Mesendoderm (in vitro differentiated cells): ENCODE results near the gene LATS2.
A peak's percentile ranks its signal among the peaks of the same experiment; 100 is the strongest.

Experiments used
- DNase-seq: peaks from one replicate; pipeline ENCODE4 v3.0.0; 2013
- H2AK5ac ChIP-seq: 2 replicates; pipeline ENCODE4 v1.6.1; 2013; ENCODE audit warnings: low read length, inconsistent platforms
- H2BK120ac ChIP-seq: 2 replicates; pipeline ENCODE4 v1.6.1; 2013; ENCODE audit warnings: low read depth, mild to moderate bottlenecking, low read length, moderate library complexity, mixed read lengths
- H2BK15ac ChIP-seq: replicated peaks from 2 replicates; pipeline ENCODE4 v1.6.1; 2013; ENCODE audit warnings: low read depth, mild to moderate bottlenecking, moderate library complexity
- H2BK5ac ChIP-seq: 2 replicates; pipeline ENCODE4 v1.6.1; 2013; ENCODE audit warnings: low read length, inconsistent platforms
- H3K18ac ChIP-seq: 2 replicates; pipeline ENCODE4 v1.6.1; 2013; ENCODE audit warnings: mild to moderate bottlenecking, low read length, mixed read lengths
- H3K23ac ChIP-seq: one replicate; pipeline ENCODE4 v1.6.1; 2013; ENCODE audit warnings: low read length
- H3K27ac ChIP-seq: 2 replicates; pipeline ENCODE4 v1.5.1; 2013; ENCODE audit warnings: low read depth, mild to moderate bottlenecking, inconsistent platforms, low read length, moderate library complexity
- H3K27me3 ChIP-seq: 2 replicates; pipeline ENCODE4 v1.6.1; 2013; ENCODE audit warnings: low read length, control low read depth, mild to moderate bottlenecking, inconsistent platforms; ENCODE audit not compliant: insufficient read depth, poor library complexity
- H3K36me3 ChIP-seq: 2 replicates; pipeline ENCODE4 v1.6.1; 2013; ENCODE audit warnings: low read length, inconsistent platforms; ENCODE audit not compliant: control insufficient read depth, insufficient read depth
- H3K4ac ChIP-seq: one replicate; pipeline ENCODE4 v1.6.1; 2013; ENCODE audit warnings: low read depth, mild to moderate bottlenecking, low read length, moderate library complexity
- H3K4me1 ChIP-seq: 2 replicates; pipeline ENCODE4 v1.6.1; 2013; ENCODE audit warnings: low read depth, low read length, inconsistent platforms; ENCODE audit not compliant: control insufficient read depth
- H3K4me2 ChIP-seq: 2 replicates; pipeline ENCODE4 v1.6.1; 2013; ENCODE audit warnings: low read length
- H3K4me3 ChIP-seq: 2 replicates; pipeline ENCODE4 v1.5.1; 2013; ENCODE audit warnings: mild to moderate bottlenecking, low read length
- H3K56ac ChIP-seq: one replicate; pipeline ENCODE4 v1.6.1; 2013; ENCODE audit warnings: low read length
- H3K79me1 ChIP-seq: 2 replicates; pipeline ENCODE4 v1.6.1; 2013; ENCODE audit warnings: low read length, inconsistent platforms
- H3K79me2 ChIP-seq: 2 replicates; pipeline ENCODE4 v1.6.1; 2013; ENCODE audit warnings: mild to moderate bottlenecking, low read length; ENCODE audit not compliant: control insufficient read depth, insufficient read depth
- H3K9ac ChIP-seq: 2 replicates; pipeline ENCODE4 v1.6.1; 2013; ENCODE audit warnings: low read length, inconsistent platforms
- H4K5ac ChIP-seq: one replicate; pipeline ENCODE4 v1.6.1; 2013; ENCODE audit warnings: low read length
- H4K8ac ChIP-seq: one replicate; pipeline ENCODE4 v1.6.1; 2013; ENCODE audit warnings: low read depth, mild to moderate bottlenecking, control low read depth, low read length, moderate library complexity
- WGBS: extraction: QIAGEN DNeasy Blood & Tissue Kit; methylation state at CpG from one replicate; pipeline ENCODE4 v1.1.7; 2013; ENCODE audit warnings: low lambda C conversion rate, missing lambda C conversion rate; ENCODE audit not compliant: insufficient coverage; ENCODE audit errors: extremely low coverage; 5-methylcytosine and 5-hydroxymethylcytosine counted together

Gene LATS2

DNA sequence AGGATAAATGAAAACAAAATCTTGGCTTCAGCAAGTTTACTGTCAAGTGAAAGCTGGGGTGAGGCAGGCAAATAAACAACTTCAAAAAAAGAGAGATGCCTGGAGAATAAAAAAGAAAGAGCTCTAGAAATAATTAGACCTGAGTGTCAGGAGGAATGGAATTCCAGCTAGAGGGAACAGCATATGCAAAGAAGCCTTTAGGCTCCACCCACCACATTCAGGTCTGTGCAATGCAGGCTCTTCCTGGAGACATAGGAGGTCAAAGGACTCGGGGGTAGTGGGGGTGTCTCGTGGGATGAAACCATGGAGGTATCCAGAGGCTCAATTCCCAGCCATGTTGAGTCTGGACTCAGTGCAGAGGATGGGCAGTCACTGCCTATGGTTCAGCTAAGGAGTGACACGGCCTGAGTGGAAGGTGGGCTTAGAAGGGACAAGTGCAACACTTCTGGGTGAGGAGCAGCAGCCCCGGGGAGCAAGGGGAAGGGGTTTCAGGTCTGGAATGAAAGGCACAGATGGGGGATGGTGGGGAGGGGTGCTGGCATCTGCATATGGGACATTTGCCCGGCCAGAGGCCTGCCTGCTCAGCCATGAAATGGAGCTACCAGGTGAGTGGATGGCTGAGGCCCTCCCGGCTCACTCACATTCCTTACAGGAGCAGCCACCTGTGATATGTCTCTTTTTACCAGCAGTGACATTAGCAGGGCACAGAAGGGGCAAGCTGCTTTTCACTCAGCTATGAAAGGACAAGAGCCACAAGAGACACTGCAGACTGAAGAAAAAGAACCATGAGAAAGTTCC lies 12.3 kb downstream of the LATS2 start:
- H3K27me3 ChIP-seq, result no peaks in the 10 kb centered on the region
- H2BK5ac ChIP-seq, result no peak overlapping the region
- no peak overlapping the region for H3K9ac ChIP-seq
- no peak overlapping the region for H3K27ac ChIP-seq
- H3K36me3 ChIP-seq, result no peaks in the 10 kb centered on the region
- H4K5ac ChIP-seq, result no peak overlapping the region
- WGBS, result no CpG with 5 or more reads among the region's 6 CpGs
- H3K4ac ChIP-seq, result no peak overlapping the region
- peak; percentile 57 for DNase-seq
- H3K4me1 ChIP-seq, result peaks cover 2% of the 10 kb centered on the region
- peaks cover 79% of the 10 kb centered on the region for H3K79me2 ChIP-seq
- H2BK120ac ChIP-seq, result no peak overlapping the region
- H3K18ac ChIP-seq, result no peak overlapping the region
- H4K8ac ChIP-seq, result no peak overlapping the region
- H3K4me2 ChIP-seq, result no peak overlapping the region
- H3K56ac ChIP-seq, result no peak overlapping the region
- no peak overlapping the region for H3K23ac ChIP-seq
- H2AK5ac ChIP-seq, result no peak overlapping the region
- no peak overlapping the region for H2BK15ac ChIP-seq
- H3K4me3 ChIP-seq, result no peak overlapping the region
- peaks cover 35% of the 10 kb centered on the region for H3K79me1 ChIP-seq

DNA sequence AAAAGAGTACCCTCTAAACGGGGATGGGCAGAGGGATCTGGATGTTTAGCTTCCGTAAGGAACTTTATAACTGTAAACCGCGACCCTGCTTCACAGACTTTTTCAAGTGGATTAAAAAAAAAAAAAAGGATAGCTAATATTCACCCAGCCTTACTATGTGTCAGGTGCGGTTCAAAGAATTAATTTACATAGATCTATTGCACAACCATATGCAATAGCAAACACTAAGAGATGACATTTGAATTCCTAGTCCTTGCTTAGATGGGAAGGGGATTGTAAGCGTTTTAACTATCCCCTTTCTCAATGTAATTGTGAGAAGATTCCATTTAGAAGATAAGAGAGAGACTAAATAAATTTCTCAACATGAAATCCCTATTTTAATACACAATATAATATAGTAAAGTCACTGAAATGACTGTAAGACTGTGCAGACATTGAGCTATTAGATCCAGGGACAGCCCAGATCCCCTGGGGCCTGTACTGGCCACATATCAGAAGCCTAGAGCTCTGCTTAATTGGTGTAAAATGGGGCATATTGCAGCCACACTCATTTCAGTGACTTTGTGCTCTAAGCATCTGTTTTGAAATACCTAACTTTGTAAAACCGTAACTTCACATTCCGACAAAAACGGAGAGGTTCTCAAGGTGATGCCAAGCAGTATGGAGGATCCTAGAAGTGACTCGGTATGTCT lies 13.6 kb downstream of the LATS2 start:
- Histone ChIP-seq H3K36me3 (peaks cover 2% of the 10 kb centered on the region), H3K4me1 (peaks cover 2% of the 10 kb centered on the region)
- WGBS, result no CpG with 5 or more reads among the region's 10 CpGs

DNA sequence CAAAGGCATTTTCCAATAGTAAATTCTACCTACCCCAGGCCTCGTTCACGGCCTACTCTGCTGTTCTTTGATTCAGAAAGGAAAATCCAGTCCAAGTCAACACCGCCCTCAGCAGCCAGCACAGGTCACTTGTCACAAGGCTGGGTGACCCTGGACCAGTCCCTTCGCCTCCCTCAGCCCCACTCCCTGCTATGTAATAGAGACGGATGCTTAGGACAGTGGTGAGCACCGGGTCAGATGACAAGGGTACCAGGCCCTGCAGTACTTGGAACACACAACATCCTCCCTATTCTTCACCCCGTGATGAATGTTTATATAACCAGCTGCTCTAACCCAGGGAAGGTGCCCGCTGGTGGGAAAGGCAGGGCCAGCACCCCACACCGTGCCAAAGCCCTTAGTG lies 14.3 kb downstream of the LATS2 start:
- no peak overlapping the region for H3K18ac ChIP-seq
- H3K9ac ChIP-seq, result no peak overlapping the region
- H2BK120ac ChIP-seq, result no peak overlapping the region
- no peak overlapping the region for H3K4me3 ChIP-seq
- H3K56ac ChIP-seq, result no peak overlapping the region
- H3K4ac ChIP-seq, result no peak overlapping the region
- H3K27ac ChIP-seq, result no peak overlapping the region
- H2BK15ac ChIP-seq, result no peak overlapping the region
- H3K4me2 ChIP-seq, result no peak overlapping the region
- H3K79me2 ChIP-seq, result peaks cover 75% of the 10 kb centered on the region
- H2BK5ac ChIP-seq, result no peak overlapping the region
- H3K27me3 ChIP-seq, result no peaks in the 10 kb centered on the region
- no peak overlapping the region for H4K8ac ChIP-seq
- no CpG with 5 or more reads among the region's 9 CpGs for WGBS
- DNase-seq, result no peak
- H3K79me1 ChIP-seq, result peaks cover 34% of the 10 kb centered on the region
- H3K4me1 ChIP-seq, result peaks cover 2% of the 10 kb centered on the region
- no peak overlapping the region for H2AK5ac ChIP-seq
- H3K23ac ChIP-seq, result no peak overlapping the region
- peaks cover 2% of the 10 kb centered on the region for H3K36me3 ChIP-seq
- H4K5ac ChIP-seq, result no peak overlapping the region

More for the DNA sequence above, 13.6 kb downstream of the LATS2 start:
- H3K27ac ChIP-seq, result no peak overlapping the region
- H3K9ac ChIP-seq, result no peak overlapping the region
- H3K23ac ChIP-seq, result no peak overlapping the region
- H4K8ac ChIP-seq, result no peak overlapping the region
- peaks cover 75% of the 10 kb centered on the region for H3K79me2 ChIP-seq
- H3K27me3 ChIP-seq, result no peaks in the 10 kb centered on the region
- H3K79me1 ChIP-seq, result peaks cover 34% of the 10 kb centered on the region
- no peak overlapping the region for H2BK120ac ChIP-seq
- H2BK5ac ChIP-seq, result no peak overlapping the region
- no peak for DNase-seq
- H3K4me2 ChIP-seq, result no peak overlapping the region
- no peak overlapping the region for H4K5ac ChIP-seq
- no peak overlapping the region for H3K56ac ChIP-seq
- no peak overlapping the region for H2AK5ac ChIP-seq
- H3K4ac ChIP-seq, result no peak overlapping the region
- no peak overlapping the region for H3K4me3 ChIP-seq
- no peak overlapping the region for H2BK15ac ChIP-seq
- no peak overlapping the region for H3K18ac ChIP-seq

DNA sequence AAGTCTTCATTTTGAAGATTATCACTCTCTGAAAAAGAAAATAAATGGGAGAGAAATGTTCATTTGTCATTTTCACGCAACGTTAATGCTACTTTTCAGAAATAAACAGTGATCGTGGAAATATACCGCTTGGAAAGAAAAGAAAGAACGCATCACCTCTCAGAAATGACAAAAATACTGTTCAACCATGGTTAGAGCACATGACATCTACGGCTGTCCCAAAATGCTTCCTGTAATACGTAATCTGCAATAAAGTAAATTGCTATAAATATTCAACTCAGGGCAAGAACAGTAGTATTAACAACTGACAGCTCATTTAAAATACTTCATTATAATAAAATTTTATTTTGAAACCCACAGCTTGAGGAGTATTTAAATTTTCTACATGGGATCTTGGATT lies 15.2 kb downstream of the LATS2 start:
- Histone ChIP-seq H3K79me1 (peaks cover 32% of the 10 kb centered on the region), H2BK5ac (no peak overlapping the region), H3K4ac (no peak overlapping the region), H4K8ac (no peak overlapping the region), H3K18ac (no peak overlapping the region), H3K36me3 (peaks cover 2% of the 10 kb centered on the region), H2AK5ac (no peak overlapping the region), H4K5ac (no peak overlapping the region), H3K27me3 (no peaks in the 10 kb centered on the region), H3K4me3 (no peak overlapping the region), H2BK120ac (no peak overlapping the region), H3K4me1 (peaks cover 2% of the 10 kb centered on the region), H3K23ac (no peak overlapping the region), H3K9ac (no peak overlapping the region), H3K79me2 (peaks cover 71% of the 10 kb centered on the region), H3K56ac (no peak overlapping the region), H3K27ac (no peak overlapping the region), H3K4me2 (no peak overlapping the region), H2BK15ac (no peak overlapping the region)
- no peak for DNase-seq
- no CpG with 5 or more reads among the region's 7 CpGs for WGBS

DNA sequence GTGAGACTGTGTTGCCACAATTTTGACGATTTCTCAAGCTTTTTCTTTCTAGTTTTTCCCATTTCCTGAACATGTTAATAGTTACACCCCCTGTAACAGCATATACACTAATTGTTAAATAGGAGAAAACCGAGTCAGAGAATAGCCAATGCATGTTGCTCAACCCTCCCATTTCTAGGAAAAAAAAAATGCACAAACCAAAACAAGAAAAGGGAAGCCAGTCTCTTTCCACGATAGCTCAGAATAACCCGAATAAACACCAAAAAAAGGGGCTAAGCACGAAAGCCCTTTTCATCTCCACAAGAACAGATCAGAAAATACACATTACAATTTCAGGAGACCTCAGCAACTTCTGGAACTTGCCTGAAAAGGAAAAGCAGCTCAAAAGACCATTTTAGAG lies 16.3 kb downstream of the LATS2 start:
- Histone ChIP-seq H3K4me1 (peaks cover 2% of the 10 kb centered on the region), H2BK5ac (no peak overlapping the region), H2BK15ac (no peak overlapping the region), H3K79me2 (peaks cover 68% of the 10 kb centered on the region), H3K9ac (no peak overlapping the region), H2AK5ac (no peak overlapping the region), H3K79me1 (peaks cover 29% of the 10 kb centered on the region), H3K36me3 (peaks cover 2% of the 10 kb centered on the region), H2BK120ac (no peak overlapping the region), H3K56ac (no peak overlapping the region), H4K8ac (no peak overlapping the region), H3K27ac (no peak overlapping the region), H3K18ac (no peak overlapping the region), H4K5ac (no peak overlapping the region), H3K27me3 (no peaks in the 10 kb centered on the region), H3K4me3 (no peak overlapping the region), H3K4ac (no peak overlapping the region), H3K4me2 (no peak overlapping the region), H3K23ac (no peak overlapping the region)
- no CpG with 5 or more reads among the region's 5 CpGs for WGBS
- no peak for DNase-seq
